Uterus (tissue), 2 donors: ENCODE measurements around the gene BBS5.

Source experiments
- POLR2A ChIP-seq, 2 donors: fragments of 450-650 bp; IDR thresholded peaks; one replicate each; pipeline ENCODE4 v1.6.1; 2016; ENCODE audit warnings: antibody characterized with exemption in 2 of 2, mild to moderate bottlenecking in 1 of 2, moderate library complexity in 1 of 2
- TF ChIP-seq, protein P1 (sequence below), 4 experiments: fragments of 200-600 bp in 2 of 4; fragments of 450-650 bp in 2 of 4; sonication (generic) in 2 of 4; IDR thresholded peaks; one replicate each; pipeline ENCODE4 v1.5.1; 2016 to 2019; ENCODE audit warnings: antibody characterized with exemption in 4 of 4, mild to moderate bottlenecking in 2 of 4, moderate library complexity in 1 of 4

DNA sequence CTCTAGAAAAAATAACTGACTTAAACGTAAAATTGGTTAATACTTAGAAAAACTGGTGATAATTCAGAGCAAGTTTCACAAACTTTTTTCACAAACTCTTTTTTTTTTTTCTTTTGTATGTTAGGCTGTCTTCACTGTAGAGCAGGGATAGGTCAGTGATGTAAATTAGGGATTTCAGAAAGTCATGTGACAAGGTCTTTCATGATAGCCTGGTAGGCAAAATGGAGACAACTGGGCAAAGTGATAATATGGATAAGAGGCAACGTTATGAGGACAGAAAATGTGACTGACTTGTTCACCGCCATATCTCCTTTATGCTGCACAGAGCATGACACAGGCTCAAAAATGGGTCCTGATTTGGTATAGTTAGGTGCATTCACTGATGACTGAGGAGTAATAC is 39.4 kb upstream of the BBS5 start:
- no peak for TF ChIP-seq POLR2A (IDR thresholded peaks at IDR 0.05)
- TF ChIP-seq, protein P1, sequence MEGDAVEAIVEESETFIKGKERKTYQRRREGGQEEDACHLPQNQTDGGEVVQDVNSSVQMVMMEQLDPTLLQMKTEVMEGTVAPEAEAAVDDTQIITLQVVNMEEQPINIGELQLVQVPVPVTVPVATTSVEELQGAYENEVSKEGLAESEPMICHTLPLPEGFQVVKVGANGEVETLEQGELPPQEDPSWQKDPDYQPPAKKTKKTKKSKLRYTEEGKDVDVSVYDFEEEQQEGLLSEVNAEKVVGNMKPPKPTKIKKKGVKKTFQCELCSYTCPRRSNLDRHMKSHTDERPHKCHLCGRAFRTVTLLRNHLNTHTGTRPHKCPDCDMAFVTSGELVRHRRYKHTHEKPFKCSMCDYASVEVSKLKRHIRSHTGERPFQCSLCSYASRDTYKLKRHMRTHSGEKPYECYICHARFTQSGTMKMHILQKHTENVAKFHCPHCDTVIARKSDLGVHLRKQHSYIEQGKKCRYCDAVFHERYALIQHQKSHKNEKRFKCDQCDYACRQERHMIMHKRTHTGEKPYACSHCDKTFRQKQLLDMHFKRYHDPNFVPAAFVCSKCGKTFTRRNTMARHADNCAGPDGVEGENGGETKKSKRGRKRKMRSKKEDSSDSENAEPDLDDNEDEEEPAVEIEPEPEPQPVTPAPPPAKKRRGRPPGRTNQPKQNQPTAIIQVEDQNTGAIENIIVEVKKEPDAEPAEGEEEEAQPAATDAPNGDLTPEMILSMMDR (IDR thresholded peaks at IDR 0.05): no peak
